Parathyroid adenoma (tissue), 2 donors: ENCODE results near the gene HMHB1.

Source experiments
- H2AFZ ChIP-seq: fragments of 300-600 bp; sonication (generic); one replicate; pipeline ENCODE4 v1.7.0; 2017; ENCODE audit warnings: antibody characterized with exemption, mild to moderate bottlenecking
- H3K27ac ChIP-seq: fragments of 300-600 bp; sonication (generic); one replicate; pipeline ENCODE4 v1.7.0; 2017
- H3K27me3 ChIP-seq: fragments of 300-600 bp; sonication (generic); one replicate; pipeline ENCODE4 v1.7.0; 2017; ENCODE audit warnings: low read length; ENCODE audit not compliant: control insufficient read depth, insufficient read depth
- H3K36me3 ChIP-seq: fragments of 300-600 bp; sonication (generic); one replicate; pipeline ENCODE4 v1.7.0; 2017; ENCODE audit warnings: low read length; ENCODE audit not compliant: control insufficient read depth, insufficient read depth
- H3K4me1 ChIP-seq: fragments of 300-600 bp; sonication (generic); one replicate; pipeline ENCODE4 v1.7.0; 2017; ENCODE audit warnings: control low read depth
- H3K4me2 ChIP-seq: fragments of 300-600 bp; sonication (generic); one replicate; pipeline ENCODE4 v1.7.0; 2017; ENCODE audit warnings: low read length
- H3K4me3 ChIP-seq: fragments of 300-600 bp; sonication (generic); one replicate; pipeline ENCODE4 v1.7.0; 2017; ENCODE audit warnings: low read depth, low read length
- H3K79me2 ChIP-seq: fragments of 300-600 bp; sonication (generic); one replicate; pipeline ENCODE4 v1.7.0; 2017; ENCODE audit warnings: control low read depth
- H3K9ac ChIP-seq: fragments of 300-600 bp; sonication (generic); one replicate; pipeline ENCODE4 v1.7.0; 2017; ENCODE audit warnings: mild to moderate bottlenecking
- H3K9me3 ChIP-seq: fragments of 300-600 bp; sonication (generic); one replicate; pipeline ENCODE4 v1.7.0; 2017; ENCODE audit warnings: low read length; ENCODE audit not compliant: control insufficient read depth
- CTCF ChIP-seq: fragments of 300-600 bp; sonication (generic); IDR thresholded peaks from one replicate; pipeline ENCODE4 v1.7.0; 2017; ENCODE audit warnings: antibody characterized with exemption, mild to moderate bottlenecking
- donor health status: primary hyperparathyroidism.

The HMHB1 gene

DNA sequence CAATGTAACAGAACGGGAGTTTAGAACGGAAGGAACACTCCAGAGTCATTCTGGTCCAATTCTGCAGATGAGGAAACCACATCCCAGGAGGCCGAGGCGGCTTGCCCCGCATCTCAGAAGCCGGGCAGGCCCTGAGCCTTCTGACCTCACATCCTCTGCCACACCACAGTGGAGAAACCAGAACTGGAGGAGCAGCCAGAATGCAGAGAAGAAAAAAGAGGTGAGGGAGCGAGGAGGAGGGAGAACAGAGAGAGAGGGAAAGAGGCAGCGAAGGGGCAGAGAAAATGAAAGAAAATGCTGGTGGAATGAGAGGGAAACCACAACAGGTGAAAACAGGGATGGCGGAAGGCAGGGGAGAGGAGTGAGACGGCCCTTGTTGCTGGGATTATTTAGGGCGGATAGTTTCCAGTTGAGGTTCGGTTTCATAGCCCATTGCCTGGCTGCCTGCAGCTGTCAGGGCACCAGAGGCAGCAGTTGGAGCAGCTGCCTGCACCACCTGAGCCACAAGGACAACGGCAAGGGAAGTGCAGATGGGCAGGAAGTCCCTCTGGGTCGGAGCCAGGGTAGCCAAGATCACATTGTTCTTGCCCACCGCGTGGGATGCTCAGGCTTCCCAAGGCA is at the start of gene HMHB1:
HMHB1 (plus strand) TSS at position 77 of the 621 bp plus-strand sequence.
- no peaks in the 10 kb centered on the region for H3K79me2 ChIP-seq
- no peaks in the 10 kb centered on the region for H3K36me3 ChIP-seq
- no peak within 1 kb of the TSS for H3K4me3 ChIP-seq
- H3K4me1 ChIP-seq: no peaks in the 10 kb centered on the region
- no peak within 1 kb of the TSS for H3K9ac ChIP-seq
- no peak within 1 kb of the TSS for H3K4me2 ChIP-seq
- H3K27ac ChIP-seq: no peak within 1 kb of the TSS
- H3K27me3 ChIP-seq: no peaks in the 10 kb centered on the region
- TF ChIP-seq CTCF: no peak
- H2AFZ ChIP-seq: no peak within 1 kb of the TSS
- H3K9me3 ChIP-seq: no peaks in the 10 kb centered on the region

DNA sequence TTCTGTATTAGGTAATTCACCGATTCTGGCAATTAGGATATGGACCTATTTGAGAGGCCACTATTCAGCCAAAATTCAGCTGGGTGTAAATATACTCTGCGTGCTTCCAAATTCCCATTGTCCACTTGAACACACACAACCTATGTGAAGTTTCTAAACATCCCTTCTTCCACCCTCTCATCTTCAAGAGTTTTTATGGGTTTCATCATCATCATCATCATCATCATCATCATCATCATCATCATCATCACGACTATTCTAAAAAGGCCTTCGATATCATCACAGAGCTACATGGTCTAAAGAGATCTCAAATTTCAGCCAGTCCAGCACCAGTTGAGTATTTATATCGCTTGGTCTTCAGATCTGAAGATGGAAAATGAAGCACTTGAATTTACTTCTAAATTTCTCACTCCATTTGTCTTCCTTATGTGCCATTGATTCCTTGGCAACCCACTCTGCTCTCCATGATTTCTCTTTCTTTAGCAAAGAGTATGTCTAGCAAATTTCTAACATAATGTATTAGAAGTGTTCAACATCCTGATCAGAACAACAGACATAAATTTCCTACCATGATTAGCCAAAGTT is 49.2 kb upstream of the HMHB1 start:
- no peaks in the 10 kb centered on the region for H3K79me2 ChIP-seq
- H2AFZ ChIP-seq: no peak overlapping the region
- H3K9me3 ChIP-seq: no peaks in the 10 kb centered on the region
- H3K36me3 ChIP-seq: no peaks in the 10 kb centered on the region
- no peaks in the 10 kb centered on the region for H3K27me3 ChIP-seq
- no peak overlapping the region for H3K9ac ChIP-seq
- no peak for TF ChIP-seq CTCF
- no peak overlapping the region for H3K27ac ChIP-seq
- H3K4me1 ChIP-seq: no peaks in the 10 kb centered on the region
- H3K4me2 ChIP-seq: no peak overlapping the region
- no peak overlapping the region for H3K4me3 ChIP-seq

- Histone ChIP-seq H3K4me3 (no peak overlapping the region), H3K27ac (no peak overlapping the region), H3K9ac (no peak overlapping the region), H3K4me2 (no peak overlapping the region), H3K36me3 (no peaks in the 10 kb centered on the region), H2AFZ (no peak overlapping the region), H3K27me3 (no peaks in the 10 kb centered on the region), H3K4me1 (no peaks in the 10 kb centered on the region), H3K9me3 (no peaks in the 10 kb centered on the region), H3K79me2 (no peaks in the 10 kb centered on the region)
- TF ChIP-seq CTCF: no peak
Measured at GRCh38 chr5:143767162-143767561, 44.8 kb upstream of the HMHB1 start.

DNA sequence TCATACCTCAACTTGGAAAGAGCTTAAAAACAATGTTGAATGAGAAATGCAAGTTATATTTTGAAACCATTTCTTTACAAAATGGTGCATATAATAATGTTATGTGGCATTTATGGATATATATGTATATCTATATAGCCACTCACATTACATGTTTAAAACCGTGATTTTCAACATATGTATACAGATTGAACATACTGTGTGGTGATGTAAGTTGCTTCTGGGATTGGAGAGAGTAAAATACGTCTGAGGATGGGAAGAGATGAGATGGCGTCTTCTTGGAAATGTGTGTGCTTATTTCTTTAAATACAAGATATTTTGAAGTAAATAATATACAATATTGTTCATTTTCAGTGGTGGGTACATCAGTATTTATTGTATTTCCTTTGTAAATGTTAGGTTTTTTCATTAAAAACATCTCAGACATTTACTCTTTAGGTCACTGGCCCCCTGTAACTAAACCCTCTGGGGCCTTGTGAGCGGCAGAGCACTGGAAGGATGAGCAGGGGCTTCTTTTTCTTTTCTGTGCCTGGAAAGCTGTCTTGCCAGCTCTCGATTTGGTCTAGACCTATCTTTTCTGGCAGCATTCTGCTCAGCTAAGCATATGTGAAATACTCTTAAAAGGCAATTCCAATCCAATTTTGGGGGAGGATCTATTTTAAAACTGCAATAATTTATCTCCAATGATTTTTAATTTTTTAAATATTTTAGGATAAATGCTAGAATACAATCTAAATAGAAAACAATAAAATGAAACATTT is 42.8 kb upstream of the HMHB1 start:
- Histone ChIP-seq H3K4me2 (no peak overlapping the region), H3K36me3 (no peaks in the 10 kb centered on the region), H3K27me3 (no peaks in the 10 kb centered on the region), H3K79me2 (no peaks in the 10 kb centered on the region), H3K9me3 (no peaks in the 10 kb centered on the region), H3K4me3 (no peak overlapping the region), H3K9ac (no peak overlapping the region), H3K4me1 (no peaks in the 10 kb centered on the region), H2AFZ (no peak overlapping the region), H3K27ac (no peak overlapping the region)
- TF ChIP-seq CTCF: no peak
